ENCODE data around the gene KCNK16.

The KCNK16 gene

DNA sequence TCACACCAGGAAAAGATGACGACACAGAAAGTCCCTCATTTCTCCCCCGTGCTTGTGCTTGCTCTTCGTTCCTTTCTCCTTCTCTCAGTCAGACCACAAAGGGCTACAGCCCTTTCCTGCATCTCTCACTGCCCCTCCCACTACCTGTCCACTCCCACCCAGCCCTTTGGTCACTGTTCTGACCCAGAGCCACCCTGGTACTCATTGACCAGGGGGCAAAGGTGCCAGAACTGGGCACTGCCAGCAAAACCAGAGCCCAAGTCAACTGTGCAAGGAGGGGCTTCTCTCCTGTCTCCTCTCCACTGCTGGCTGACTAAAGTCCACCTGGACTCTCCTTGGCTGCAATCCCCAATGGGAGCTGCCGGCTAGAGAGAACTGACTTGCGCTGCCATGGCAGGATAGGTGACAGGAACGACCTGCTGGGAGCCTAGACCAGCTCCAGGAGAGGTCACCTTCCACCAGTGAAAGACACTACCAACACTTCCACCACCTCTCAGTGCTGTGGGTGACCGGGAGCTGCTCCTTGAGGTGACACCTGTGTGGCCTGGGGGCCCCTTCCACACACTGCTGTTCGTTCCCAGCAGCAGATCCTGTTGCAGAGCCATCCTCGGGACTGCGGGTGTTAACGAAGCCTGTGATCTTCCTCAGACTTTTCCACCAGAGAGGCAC is 41.1 kb downstream of the KCNK16 start:
- TF ChIP-seq, protein P1, sequence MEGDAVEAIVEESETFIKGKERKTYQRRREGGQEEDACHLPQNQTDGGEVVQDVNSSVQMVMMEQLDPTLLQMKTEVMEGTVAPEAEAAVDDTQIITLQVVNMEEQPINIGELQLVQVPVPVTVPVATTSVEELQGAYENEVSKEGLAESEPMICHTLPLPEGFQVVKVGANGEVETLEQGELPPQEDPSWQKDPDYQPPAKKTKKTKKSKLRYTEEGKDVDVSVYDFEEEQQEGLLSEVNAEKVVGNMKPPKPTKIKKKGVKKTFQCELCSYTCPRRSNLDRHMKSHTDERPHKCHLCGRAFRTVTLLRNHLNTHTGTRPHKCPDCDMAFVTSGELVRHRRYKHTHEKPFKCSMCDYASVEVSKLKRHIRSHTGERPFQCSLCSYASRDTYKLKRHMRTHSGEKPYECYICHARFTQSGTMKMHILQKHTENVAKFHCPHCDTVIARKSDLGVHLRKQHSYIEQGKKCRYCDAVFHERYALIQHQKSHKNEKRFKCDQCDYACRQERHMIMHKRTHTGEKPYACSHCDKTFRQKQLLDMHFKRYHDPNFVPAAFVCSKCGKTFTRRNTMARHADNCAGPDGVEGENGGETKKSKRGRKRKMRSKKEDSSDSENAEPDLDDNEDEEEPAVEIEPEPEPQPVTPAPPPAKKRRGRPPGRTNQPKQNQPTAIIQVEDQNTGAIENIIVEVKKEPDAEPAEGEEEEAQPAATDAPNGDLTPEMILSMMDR (conservative IDR thresholded peaks at IDR 0.05; ENCODE audit: low read depth, low read length) = no peak
- no peak overlapping the region for H3K4me3 ChIP-seq (ENCODE audit: low read length)
- no peak for DNase-seq (ENCODE audit: low read depth)

DNA sequence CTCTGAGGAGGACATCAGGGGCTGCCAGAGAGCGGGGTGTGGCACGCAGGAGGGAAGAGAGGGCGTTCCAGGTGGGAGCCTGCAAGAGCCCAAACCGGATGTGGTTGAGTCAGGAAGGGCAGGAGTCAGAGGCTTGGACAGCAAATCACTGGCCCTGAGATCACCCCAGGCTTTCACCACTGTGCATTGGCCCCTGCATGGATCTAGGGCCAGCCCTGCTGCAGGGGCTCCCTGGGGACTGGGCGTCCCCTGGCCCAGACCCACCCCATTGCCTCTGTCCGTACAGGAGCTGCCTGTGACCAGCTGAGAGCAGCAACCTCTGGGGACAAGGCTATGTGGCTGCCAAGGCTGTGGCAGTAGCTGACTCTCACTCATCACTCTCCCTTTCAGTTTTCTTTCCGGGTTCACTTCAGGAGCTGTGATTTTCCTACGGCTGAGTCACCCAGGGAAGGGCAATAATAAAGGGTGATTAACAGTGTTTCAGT is 42.2 kb downstream of the KCNK16 start:
- DNase-seq (ENCODE audit: low read depth) = no peak
- TF ChIP-seq, protein P1 (conservative IDR thresholded peaks at IDR 0.05; ENCODE audit: low read depth, low read length) = no peak

DNA sequence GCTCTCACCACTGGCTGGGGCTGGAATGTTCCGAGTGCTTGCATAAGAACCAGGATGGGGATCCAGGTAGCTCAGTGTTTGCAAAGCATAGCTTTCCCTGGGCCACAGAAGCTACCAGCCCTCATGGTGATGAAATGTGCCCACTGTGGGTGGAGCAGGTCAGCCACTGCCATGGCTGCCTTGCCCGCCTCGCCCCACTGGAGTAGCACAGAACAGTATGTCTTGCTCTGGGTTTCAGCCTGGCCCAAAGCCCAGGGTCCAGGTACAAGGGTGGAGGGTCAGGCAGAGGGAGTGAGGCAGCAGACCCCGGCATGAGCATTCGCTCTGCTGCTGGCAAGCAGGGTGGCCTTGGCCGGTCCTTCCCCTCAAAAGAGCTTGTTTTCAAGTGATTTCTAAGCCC is 43.0 kb downstream of the KCNK16 start:
- DNase-seq (ENCODE audit: low read depth) = no peak
- H3K4me3 ChIP-seq (ENCODE audit: low read length) = no peak overlapping the region
- TF ChIP-seq, protein P1 (conservative IDR thresholded peaks at IDR 0.05; ENCODE audit: low read depth, low read length) = no peak

More for the DNA sequence above, 42.2 kb downstream of the KCNK16 start:
- H3K4me3 ChIP-seq (ENCODE audit: low read length) = no peak overlapping the region

DNA sequence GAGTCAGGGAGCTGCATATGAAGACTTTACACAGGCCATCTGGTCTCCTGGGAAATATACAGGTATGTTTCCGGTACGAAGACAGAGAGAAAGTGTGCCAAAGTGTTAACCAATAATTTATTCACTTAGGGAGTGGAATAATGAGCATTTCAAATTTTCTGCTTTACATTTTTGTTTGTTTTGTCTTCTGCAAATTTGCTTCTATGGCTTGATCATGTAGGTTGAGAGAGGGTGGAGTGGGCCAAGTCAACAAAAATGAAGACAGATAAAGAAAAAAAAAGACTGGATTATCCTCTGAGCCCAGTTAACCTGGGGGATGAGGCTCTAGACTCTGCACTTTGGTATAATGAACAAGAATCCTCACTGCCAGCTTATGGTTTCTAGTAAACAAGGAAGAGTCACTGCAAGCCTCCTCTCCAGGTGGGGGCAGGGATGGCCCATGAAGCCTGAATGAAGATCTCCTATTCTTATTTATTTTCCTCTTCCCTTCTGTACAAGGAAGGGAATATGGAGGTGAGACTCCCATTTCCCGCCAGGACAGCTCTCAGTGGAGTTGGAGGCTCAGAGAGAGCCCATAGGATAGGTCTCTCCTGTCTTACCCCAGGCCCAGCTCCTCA is 46.0 kb downstream of the KCNK16 start:
- TF ChIP-seq, protein P1 (conservative IDR thresholded peaks at IDR 0.05; ENCODE audit: low read depth, low read length) = no peak
- no peak for DNase-seq (ENCODE audit: low read depth)
- H3K4me3 ChIP-seq (ENCODE audit: low read length) = no peak overlapping the region

DNA sequence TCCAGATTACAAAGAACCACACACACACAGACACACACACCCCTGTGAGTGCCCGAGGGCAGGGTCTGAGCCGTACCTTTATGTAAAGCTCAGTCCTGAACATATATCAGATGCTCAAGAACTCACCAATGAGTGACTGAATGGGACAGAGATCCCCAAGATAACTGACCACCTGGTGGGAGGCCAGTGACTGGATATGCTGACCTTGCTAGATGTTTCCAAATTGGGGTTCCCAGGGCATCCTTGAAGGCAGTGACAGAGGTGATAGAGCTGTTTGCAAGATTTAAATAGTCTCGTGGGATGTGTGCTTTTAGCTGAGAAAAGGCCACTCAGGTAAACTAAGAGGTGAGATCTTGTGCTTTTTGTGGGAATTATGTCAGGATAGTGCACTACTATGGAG is 47.6 kb downstream of the KCNK16 start:
- DNase-seq (ENCODE audit: low read depth) = no peak
- TF ChIP-seq, protein P1 (conservative IDR thresholded peaks at IDR 0.05; ENCODE audit: low read depth, low read length) = no peak
- H3K4me3 ChIP-seq (ENCODE audit: low read length) = no peak overlapping the region

DNA sequence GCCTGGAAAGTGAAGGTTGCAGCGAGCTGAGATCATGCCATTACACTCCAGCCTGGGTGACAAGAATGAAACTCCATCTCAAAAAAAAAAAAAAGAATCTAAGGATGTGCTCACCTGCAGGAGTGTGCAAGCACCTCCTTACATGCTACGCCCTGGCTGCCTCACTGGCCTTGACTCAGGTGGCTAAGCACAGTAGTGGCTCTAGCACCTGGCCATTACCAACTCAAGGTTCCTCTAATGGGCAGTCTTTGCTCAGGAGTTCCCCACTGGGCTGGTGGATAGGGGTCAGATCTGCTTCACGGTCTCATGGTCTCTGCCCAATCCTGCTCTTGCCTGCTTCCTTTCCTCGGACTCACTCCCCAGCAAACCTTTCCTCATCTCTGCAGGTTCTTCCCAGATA is 48.0 kb downstream of the KCNK16 start:
- no peak for DNase-seq (ENCODE audit: low read depth)
- TF ChIP-seq, protein P1 (conservative IDR thresholded peaks at IDR 0.05; ENCODE audit: low read depth, low read length) = no peak
- H3K4me3 ChIP-seq (ENCODE audit: low read length) = no peak overlapping the region

DNA sequence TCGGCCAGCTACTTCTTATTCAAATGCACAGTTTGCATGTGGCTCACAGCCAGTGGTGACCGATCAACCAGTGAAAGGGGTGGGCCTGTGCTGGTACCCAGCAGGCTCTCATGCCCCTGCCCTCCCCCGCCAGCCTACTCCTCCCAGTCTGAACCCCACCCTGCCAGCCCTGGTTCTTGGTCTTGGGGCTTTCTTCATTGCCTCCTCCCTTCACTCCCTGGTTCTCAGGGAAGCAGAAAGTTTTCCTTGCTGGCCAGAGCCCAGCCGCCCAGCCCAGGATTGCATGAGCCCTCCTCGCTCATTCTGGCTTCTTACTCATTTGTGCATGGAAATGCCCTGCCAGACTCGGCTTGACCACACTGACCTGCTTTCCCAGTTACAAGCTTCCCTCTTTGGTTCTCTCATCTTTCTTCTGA is 49.1 kb downstream of the KCNK16 start:
- H3K4me3 ChIP-seq (ENCODE audit: low read length) = no peak overlapping the region
- DNase-seq (ENCODE audit: low read depth) = no peak
- TF ChIP-seq, protein P1 (conservative IDR thresholded peaks at IDR 0.05; ENCODE audit: low read depth, low read length) = no peak

Measured in retinal pigment epithelial cell (primary cell).